ENCODE results near the gene TPPP3. TPM values are rescaled to one million over a fixed set of nuclear protein-coding genes. Genes with fewer than 3 reads are reported as not detected.

TPPP3 gene
- total and polyA plus RNA-seq, 3 donors from 2014 or later = 9.5 to 67.6 (median 17.5) TPM

DNA sequence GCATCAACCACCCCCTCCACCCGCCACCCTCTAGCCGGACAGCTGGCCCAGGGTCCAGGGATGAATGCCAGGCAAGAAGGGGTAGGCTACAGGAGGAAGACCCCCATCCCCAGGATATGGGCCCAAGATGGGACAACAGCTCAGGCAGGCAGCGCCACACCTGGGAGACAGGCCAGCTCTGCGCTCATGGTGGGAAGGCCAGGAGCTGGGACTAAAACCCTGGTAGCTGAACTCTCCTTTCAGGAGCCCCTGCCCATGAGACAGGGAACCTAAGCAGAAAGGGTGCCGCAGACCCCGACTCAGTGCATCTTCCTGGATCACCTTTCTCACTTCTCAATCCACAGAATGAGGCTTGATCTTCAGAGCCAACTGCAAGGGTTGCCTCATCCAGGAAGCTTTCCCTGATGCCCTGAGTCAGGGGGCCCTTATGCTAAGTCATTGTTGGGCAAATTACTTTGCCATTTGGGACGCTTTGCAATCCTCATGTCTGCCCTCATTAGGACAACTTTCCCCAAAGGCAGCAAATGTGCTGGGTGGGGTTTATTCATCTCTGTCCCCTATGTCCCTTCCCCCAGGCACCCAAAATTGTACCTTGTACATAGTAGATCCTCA lies 14.0 kb upstream of the TPPP3 start:
- intact Hi-C loops (cut with DNase I; ENCODE audit: low total_unique reads) = no loop called here
- DNase-seq = no peak
- H3K27ac ChIP-seq = no peak overlapping the region
- H3K36me3 ChIP-seq (ENCODE audit: low read depth, missing control alignments) = no peaks in the 10 kb centered on the region
- no peak for TF ChIP-seq POLR2A (IDR thresholded peaks at IDR 0.05)
- TF ChIP-seq, protein P1, sequence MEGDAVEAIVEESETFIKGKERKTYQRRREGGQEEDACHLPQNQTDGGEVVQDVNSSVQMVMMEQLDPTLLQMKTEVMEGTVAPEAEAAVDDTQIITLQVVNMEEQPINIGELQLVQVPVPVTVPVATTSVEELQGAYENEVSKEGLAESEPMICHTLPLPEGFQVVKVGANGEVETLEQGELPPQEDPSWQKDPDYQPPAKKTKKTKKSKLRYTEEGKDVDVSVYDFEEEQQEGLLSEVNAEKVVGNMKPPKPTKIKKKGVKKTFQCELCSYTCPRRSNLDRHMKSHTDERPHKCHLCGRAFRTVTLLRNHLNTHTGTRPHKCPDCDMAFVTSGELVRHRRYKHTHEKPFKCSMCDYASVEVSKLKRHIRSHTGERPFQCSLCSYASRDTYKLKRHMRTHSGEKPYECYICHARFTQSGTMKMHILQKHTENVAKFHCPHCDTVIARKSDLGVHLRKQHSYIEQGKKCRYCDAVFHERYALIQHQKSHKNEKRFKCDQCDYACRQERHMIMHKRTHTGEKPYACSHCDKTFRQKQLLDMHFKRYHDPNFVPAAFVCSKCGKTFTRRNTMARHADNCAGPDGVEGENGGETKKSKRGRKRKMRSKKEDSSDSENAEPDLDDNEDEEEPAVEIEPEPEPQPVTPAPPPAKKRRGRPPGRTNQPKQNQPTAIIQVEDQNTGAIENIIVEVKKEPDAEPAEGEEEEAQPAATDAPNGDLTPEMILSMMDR (IDR thresholded peaks at IDR 0.05) = no peak
- 89 to 92% methylated on average over 7 of the region's 7 CpGs for WGBS, 2 donors
- H3K4me3 ChIP-seq = no peak overlapping the region
- peaks cover 6% of the 10 kb centered on the region for H3K4me1 ChIP-seq
- H3K27me3 ChIP-seq = no peaks in the 10 kb centered on the region
- H3K9me3 ChIP-seq = no peaks in the 10 kb centered on the region

DNA sequence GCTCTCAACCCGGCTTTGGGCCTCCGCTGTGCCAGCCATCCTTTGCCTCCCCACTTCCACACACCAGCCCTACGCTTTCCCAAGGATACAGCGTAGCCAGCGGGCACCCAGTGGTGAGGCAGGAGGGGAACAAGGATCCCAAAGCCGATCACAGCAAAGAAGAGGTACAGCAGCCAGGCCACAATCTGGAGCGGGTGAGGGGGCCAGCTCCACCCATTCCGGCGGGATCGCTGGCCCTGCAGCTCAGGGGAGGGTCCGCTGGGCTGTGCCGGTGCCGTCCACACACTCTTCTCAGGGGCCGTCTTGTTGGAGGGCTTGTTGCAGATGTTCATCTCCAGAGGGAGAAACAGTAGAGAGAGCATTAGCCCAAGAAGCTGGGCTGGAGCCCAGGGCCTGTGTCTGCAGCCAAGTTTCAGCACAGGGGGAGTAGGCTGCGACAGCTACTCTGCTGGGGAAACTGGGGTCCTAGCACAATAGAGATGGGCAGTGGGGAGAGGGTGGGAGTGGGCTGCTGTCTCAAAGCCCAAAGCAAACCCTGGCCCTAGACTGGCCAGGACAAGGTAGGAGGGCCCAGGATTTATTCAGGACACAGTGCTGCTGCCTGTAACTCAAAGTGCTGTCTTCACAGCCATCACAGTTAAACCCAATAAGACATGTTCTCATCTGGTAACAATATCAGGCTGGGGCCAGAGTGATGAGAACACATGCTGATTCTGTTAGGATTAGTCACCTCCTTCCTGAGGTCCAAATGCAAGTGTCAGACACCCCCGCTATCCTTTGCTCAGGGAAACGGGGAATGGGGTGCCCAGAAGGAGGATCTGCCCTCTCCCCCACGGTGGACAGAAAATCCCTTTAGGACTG lies 13.0 kb upstream of the TPPP3 start:
- peak overlapping the region in 1 of 2 donors; percentile 13 for H3K27ac ChIP-seq
- H3K4me3 ChIP-seq = no peak overlapping the region
- H3K9me3 ChIP-seq = no peaks in the 10 kb centered on the region
- TF ChIP-seq, protein P1 (IDR thresholded peaks at IDR 0.05) = no peak
- TF ChIP-seq POLR2A (IDR thresholded peaks at IDR 0.05) = no peak
- no peak for DNase-seq
- peaks cover 6% of the 10 kb centered on the region for H3K4me1 ChIP-seq
- no peaks in the 10 kb centered on the region for H3K27me3 ChIP-seq
- WGBS, 2 donors = 65 to 66% methylated on average over 15 to 18 of the region's 18 CpGs
- no peaks in the 10 kb centered on the region for H3K36me3 ChIP-seq (ENCODE audit: low read depth, missing control alignments)
- intact Hi-C loops (cut with DNase I; ENCODE audit: low total_unique reads) = no loop called here

DNA sequence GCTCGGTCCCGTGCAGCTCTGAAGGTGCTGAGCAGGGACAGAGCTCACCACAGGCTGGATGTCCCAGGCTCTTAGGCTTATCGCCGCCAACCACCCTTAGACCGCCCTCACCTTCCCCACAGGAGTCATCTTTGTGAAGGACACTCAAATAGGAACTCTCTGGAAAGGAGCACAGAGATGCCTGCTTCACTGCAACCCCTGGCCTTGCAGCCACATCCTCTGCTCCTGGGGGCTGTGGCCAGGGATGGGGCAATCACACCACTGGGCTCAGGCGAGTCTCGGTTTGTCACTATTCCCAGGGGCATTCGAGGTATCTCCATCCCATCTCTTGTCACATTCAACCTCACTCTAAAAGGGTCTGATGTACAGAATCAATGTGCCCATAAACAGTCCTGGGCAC lies 12.0 kb upstream of the TPPP3 start:
- DNase-seq = no peak
- H3K4me1 ChIP-seq = peaks cover 6% of the 10 kb centered on the region
- no peak overlapping the region for H3K4me3 ChIP-seq
- intact Hi-C loops (cut with DNase I; ENCODE audit: low total_unique reads) = no loop called here
- no peak for TF ChIP-seq POLR2A (IDR thresholded peaks at IDR 0.05)
- TF ChIP-seq, protein P1 (IDR thresholded peaks at IDR 0.05) = no peak
- H3K27ac ChIP-seq = no peak overlapping the region
- 95 to 97% methylated on average over 8 of the region's 8 CpGs for WGBS, 2 donors
- H3K27me3 ChIP-seq = no peaks in the 10 kb centered on the region
- H3K9me3 ChIP-seq = no peaks in the 10 kb centered on the region
- no peaks in the 10 kb centered on the region for H3K36me3 ChIP-seq (ENCODE audit: low read depth, missing control alignments)

DNA sequence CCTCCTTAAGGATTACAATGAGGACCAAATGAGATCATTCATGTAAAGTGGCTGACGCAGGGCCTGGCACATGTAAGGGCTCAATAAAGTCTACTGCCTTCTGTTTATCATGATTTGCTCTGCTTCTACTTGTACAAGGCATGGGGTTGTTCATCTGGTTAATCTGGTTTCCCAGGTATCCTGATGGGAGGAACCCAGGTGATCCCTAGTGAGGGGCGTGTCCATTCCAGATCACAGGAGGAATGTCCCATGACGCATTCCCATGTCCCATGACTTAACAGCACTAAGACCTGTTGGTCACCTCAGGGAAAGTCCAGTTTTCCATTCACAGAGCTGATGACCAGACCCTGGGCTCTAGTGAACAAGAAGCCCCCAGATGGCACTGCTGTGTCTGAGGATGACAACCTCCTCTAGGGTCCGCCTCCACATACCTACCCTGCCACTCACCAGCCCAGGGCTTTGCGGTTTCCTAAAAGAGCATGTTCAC lies 11.5 kb upstream of the TPPP3 start:
- Histone ChIP-seq H3K4me1 (peaks cover 6% of the 10 kb centered on the region), H3K27ac (no peak overlapping the region), H3K27me3 (no peaks in the 10 kb centered on the region), H3K36me3 (ENCODE audit: low read depth, missing control alignments) (no peaks in the 10 kb centered on the region), H3K4me3 (no peak overlapping the region), H3K9me3 (no peaks in the 10 kb centered on the region)
- WGBS, 2 donors = 97 to 100% methylated on average over 5 of the region's 5 CpGs
- TF ChIP-seq, protein P1 (IDR thresholded peaks at IDR 0.05) = no peak
- intact Hi-C loops (cut with DNase I; ENCODE audit: low total_unique reads) = no loop called here
- DNase-seq = no peak
